K562 (cell line): ENCODE results near the gene MBNL1. TPM values are rescaled to one million over a fixed set of nuclear protein-coding genes. Genes with fewer than 3 reads are reported as not detected.

Experiments
- ATAC-seq: fragments of 200-7000 bp; cut with Tn5 transposase; 3 replicates; pipeline ENCODE4 v1.9.1; 2020; ENCODE audit warnings: moderate library complexity
- BruUV-seq: library from RNA; stranded (reverse); fragments of 400-500 nt; replicated peaks from 2 replicates; lab custom pipeline; 2021; lab: Mats Ljungman, UMichigan
- CTCF ChIA-PET: fragments of 300-600 bp; formaldehyde crosslinking; extraction: SDS; loops from one replicate; lab custom pipeline; 2021; ENCODE audit warnings: low intra/inter-chr PET ratio; lab: Yijun Ruan, JAX
- POLR2A ChIA-PET: fragments of 300-600, 350-650 bp; sonication (Branson Sonifier 250); formaldehyde crosslinking; extraction: SDS; loops from one replicate; lab custom pipeline; 2021; ENCODE audit warnings: antibody characterized with exemption, inconsistent platforms; lab: Yijun Ruan, JAX
- DNase-seq, 4 experiments: peaks; one replicate each; pipeline versions ENCODE4 v3.0.0 to v3.0.0-alpha.2; 2011 to 2018; ENCODE audit warnings: low spot score in 3 of 4, mixed read lengths in 3 of 4; ENCODE audit errors: extremely low read depth in 1 of 4
- FAIRE-seq: peaks from 2 replicates; lab custom pipeline; 2011; peaks lifted over from hg19 to GRCh38; lab: Jason Lieb, UNC
- H2AFZ ChIP-seq: 2 replicates; pipeline ENCODE4 v1.6.0; 2011; ENCODE audit warnings: low read depth, low read length, control low read depth, inconsistent platforms
- H3K27ac ChIP-seq: fragments of 200-600 bp; 3 replicates; pipeline ENCODE4 v1.8.0; 2011; ENCODE audit warnings: low read depth, mild to moderate bottlenecking, control low read depth, inconsistent platforms, low read length, moderate library complexity, mixed read lengths; ENCODE audit errors: extremely low read depth
- H3K27me3 ChIP-seq, 2 experiments: fragments of 300-600 bp in 1 of 2; 2 replicates in 1 of 2; 3 replicates in 1 of 2; pipeline versions ENCODE4 v1.6.0 to v1.8.0; 2011; ENCODE audit warnings: inconsistent platforms in 2 of 2, low read length in 2 of 2, mild to moderate bottlenecking in 1 of 2, mixed read lengths in 1 of 2, moderate library complexity in 1 of 2; ENCODE audit not compliant: control insufficient read depth in 2 of 2, insufficient read depth in 2 of 2
- H3K36me3 ChIP-seq: fragments of 300-600 bp; 3 replicates; pipeline ENCODE4 v1.8.0; 2011; ENCODE audit warnings: mild to moderate bottlenecking, low read length, inconsistent platforms; ENCODE audit not compliant: control insufficient read depth, insufficient read depth
- H3K4me1 ChIP-seq, 2 experiments: fragments of 200-600 bp in 1 of 2; replicated peaks in 1 of 2; 2 replicates in 1 of 2; 3 replicates in 1 of 2; pipeline versions ENCODE4 v1.5.1 to v1.8.0; 2011; ENCODE audit warnings: inconsistent platforms in 2 of 2, low read length in 2 of 2, mild to moderate bottlenecking in 1 of 2, mixed read lengths in 1 of 2, moderate library complexity in 1 of 2; ENCODE audit not compliant: control insufficient read depth in 2 of 2, insufficient read depth in 2 of 2
- H3K4me2 ChIP-seq: 2 replicates; pipeline ENCODE4 v1.6.1; 2011; ENCODE audit warnings: low read length, control low read depth, inconsistent platforms, mixed read lengths; ENCODE audit not compliant: insufficient read depth
- H3K4me3 ChIP-seq: fragments of 200-600 bp; sonication (generic), shearing (Covaris generic); 2 replicates; pipeline ENCODE4 v1.5.1; 2016; ENCODE audit warnings: control low read depth, inconsistent platforms
- H3K79me2 ChIP-seq: fragments of 200-600 bp; 3 replicates; pipeline ENCODE4 v1.8.0; 2011; ENCODE audit warnings: low read length, inconsistent platforms; ENCODE audit not compliant: control insufficient read depth, insufficient read depth
- H3K9ac ChIP-seq, 2 experiments: 2 replicates each; pipeline versions ENCODE4 v1.6.0 to v1.6.1; 2011; ENCODE audit warnings: low read depth in 2 of 2, low read length in 2 of 2, control low read depth in 1 of 2, inconsistent platforms in 1 of 2, mild to moderate bottlenecking in 1 of 2, mixed read lengths in 1 of 2; ENCODE audit not compliant: insufficient read depth in 1 of 2
- H3K9me1 ChIP-seq: one replicate; pipeline ENCODE4 v1.6.0; 2011; ENCODE audit warnings: inconsistent platforms, mild to moderate bottlenecking, low read length, moderate library complexity; ENCODE audit not compliant: control insufficient read depth, insufficient read depth
- H3K9me3 ChIP-seq: replicated peaks from 2 replicates; pipeline ENCODE4 v1.5.1; 2011; ENCODE audit warnings: low read depth, low read length, inconsistent platforms; ENCODE audit not compliant: control insufficient read depth, insufficient read depth
- H4K20me1 ChIP-seq: replicated peaks from 2 replicates; pipeline ENCODE4 v1.6.1; 2011; ENCODE audit warnings: low read length, inconsistent platforms, mixed read lengths; ENCODE audit not compliant: control insufficient read depth, insufficient read depth
- RFX1 ChIP-seq: fragments of 450-650 bp; IDR thresholded peaks from 2 replicates; pipeline ENCODE4 v1.6.1; 2016; ENCODE audit warnings: mild to moderate bottlenecking, moderate library complexity
- XRCC3 ChIP-seq: fragments of 450-650 bp; IDR thresholded peaks from 2 replicates; pipeline ENCODE4 v1.6.1; 2017; ENCODE audit warnings: mild to moderate bottlenecking, moderate library complexity
- ZKSCAN1 ChIP-seq: fragments of 150-350 bp; IDR thresholded peaks from 2 replicates; pipeline ENCODE4 v1.6.1; 2016; ENCODE audit warnings: low read depth, low read length
- WGBS: fragments of 100-300 bp; shearing (Covaris generic); methylation state at CpG from one replicate; pipeline ENCODE4 v1.1.6; 2016; ENCODE audit warnings: low coverage, mixed read lengths; ENCODE audit not compliant: insufficient coverage; ENCODE audit errors: missing lambda C conversion rate; 5-methylcytosine and 5-hydroxymethylcytosine counted together
- in situ Hi-C: fragments of 300-500 bp; cut with MboI; formaldehyde crosslinking; loops from 4 replicates; pipeline ENCODE4 v1.15.0; 2018; ENCODE audit warnings: inconsistent platforms, mixed read lengths
- intact Hi-C: fragments of 100-400 bp; cut with micrococcal nuclease; formaldehyde crosslinking; loops from 2 replicates; pipeline ENCODE4 v1.14.2; 2022
- polyA plus RNA-seq, 8 experiments: library from polyadenylated mRNA; depleted of rRNA in 4 of 8; stranded (reverse) in 5 of 8; unstranded in 3 of 8; fragments of >200 nt; fragmentation: Nextera tagmentation in 2 of 8; fragmentation: Illumina TruSeq in 1 of 8; extraction: Ambion mirVana in 2 of 8; extraction: Trizol in 1 of 8; gene quantifications; 2 replicates each; pipeline versions ENCODE4 v1.2.1 to v1.2.3, GENCODE V29; 2011 to 2014; ENCODE audit warnings: inconsistent platforms in 1 of 8, missing spikeins in 1 of 8
- total RNA-seq, 7 experiments: library from RNA; depleted of rRNA in 6 of 7; stranded (reverse); fragments of >200 nt in 6 of 7; fragmentation: Illumina TruSeq in 2 of 7; extraction: Trizol in 2 of 7; gene quantifications; 2 replicates each; pipeline versions ENCODE4 v1.2.1 to v1.2.3, GENCODE V29; 2011 to 2021; ENCODE audit warnings: low replicate concordance in 1 of 7

The MBNL1 gene
- total and polyA plus RNA-seq, 9 of the 15 experiments (the other 6 are each of a cell fraction or from before 2014, with no cell fraction given) = 70.3 to 243 (median 220) TPM

- Histone ChIP-seq H3K4me3 (no peak overlapping the region), H3K36me3 (peaks cover 42% of the 10 kb centered on the region), H3K9me1 (no peaks in the 10 kb centered on the region), H3K9me3 (no peaks in the 10 kb centered on the region), H3K4me1 (no peaks in the 10 kb centered on the region; a peak in 2 of 5 replicates), H3K4me2 (no peak overlapping the region), H3K27ac (no peak overlapping the region), H3K79me2 (peaks cover 99% of the 10 kb centered on the region), H2AFZ (no peak overlapping the region), H3K27me3 (no peaks in the 10 kb centered on the region), H3K9ac (no peak overlapping the region), H4K20me1 (peaks cover 3% of the 10 kb centered on the region; the same call in 1 of the 2 replicates)
- CTCF ChIA-PET = no interaction called here
- WGBS = 88% methylated on average over 1 of the region's 1 CpG
- DNase-seq (no peak), ATAC-seq (no peak), FAIRE-seq (no peak)
- BruUV-seq = no TSS peak
- TF ChIP-seq ZKSCAN1 = no peak
- intact Hi-C loops = no loop called here
- in situ Hi-C loops = no loop called here
- POLR2A ChIA-PET = interaction anchor here (0.5 kb wide), 1 partner anchor 210 kb away, joined by 3 read pairs; no protein-coding TSS in a partner anchor
These were observed 117.0 kb downstream of the MBNL1 start for GRCh38 chr3:152385761-152386160.

GRCh38 chr3:152386208-152386607 lies 117.5 kb downstream of the MBNL1 start:
- H3K4me1 ChIP-seq = no peaks in the 10 kb centered on the region; a peak in 2 of 5 replicates
- POLR2A ChIA-PET = interaction anchor here (0.5 kb wide), 1 partner anchor 210 kb away, joined by 3 read pairs; no protein-coding TSS in a partner anchor
- BruUV-seq = no TSS peak
- FAIRE-seq (no peak), ATAC-seq (no peak), DNase-seq (no peak)
- H3K27me3 ChIP-seq = no peaks in the 10 kb centered on the region
- H4K20me1 ChIP-seq = peaks cover 3% of the 10 kb centered on the region; the same call in 1 of the 2 replicates
- no peak for TF ChIP-seq XRCC3
- TF ChIP-seq RFX1 = peak; percentile 77
- no peak overlapping the region for H3K4me2 ChIP-seq
- intact Hi-C loops (no loop called here), in situ Hi-C loops (no loop called here)
- no peaks in the 10 kb centered on the region for H3K9me3 ChIP-seq
- H3K9me1 ChIP-seq = no peaks in the 10 kb centered on the region
- peaks cover 99% of the 10 kb centered on the region for H3K79me2 ChIP-seq
- H3K4me3 ChIP-seq = no peak overlapping the region
- H3K27ac ChIP-seq = no peak overlapping the region
- CTCF ChIA-PET = no interaction called here
- no peak overlapping the region for H3K9ac ChIP-seq
- peaks cover 46% of the 10 kb centered on the region for H3K36me3 ChIP-seq
- H2AFZ ChIP-seq = no peak overlapping the region
